ENCODE data around the gene PLCH1. TPM values are rescaled to one million over a fixed set of nuclear protein-coding genes. Genes with fewer than 3 reads are reported as not detected.

Gene PLCH1
- total RNA-seq, 1 experiment from 2014 or later, result 3.8 TPM

DNA sequence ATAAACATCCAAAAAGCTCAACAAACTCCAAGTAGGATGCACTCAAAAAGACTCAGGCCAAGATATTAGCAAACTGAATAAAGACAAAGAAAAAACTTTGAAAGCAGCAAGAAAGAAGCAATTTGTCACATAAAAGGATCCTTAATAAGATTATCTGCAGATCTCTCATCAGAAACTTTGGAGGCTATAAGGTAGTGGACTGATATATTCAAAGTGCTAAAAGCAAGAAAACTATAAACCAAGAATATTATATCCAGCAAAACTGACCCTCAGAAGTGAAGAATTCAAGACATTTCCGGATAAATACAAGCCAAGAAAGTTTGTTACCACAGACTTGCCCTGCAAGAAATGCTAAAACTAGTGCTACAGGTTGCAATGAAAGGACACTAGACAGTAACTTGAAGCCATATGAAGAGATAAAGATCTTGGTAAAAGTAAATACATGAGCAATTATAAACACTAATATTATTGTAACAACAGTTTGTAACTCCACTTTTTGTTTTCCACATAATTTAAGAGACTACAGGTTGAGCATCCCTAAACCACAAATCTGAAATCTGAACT is 37.6 kb upstream of the PLCH1 start (continued):
- TF ChIP-seq POLR2AphosphoS5 (IDR thresholded peaks at IDR 0.05; ENCODE audit: low read depth, low read length), result no peak
- TF ChIP-seq EZH2 (IDR thresholded peaks at IDR 0.05), result no peak
- no peak for TF ChIP-seq CEBPB (IDR thresholded peaks at IDR 0.05; ENCODE audit: low read depth)
- no peak for TF ChIP-seq RAD21 (IDR thresholded peaks at IDR 0.05; ENCODE audit: low read depth)
- TF ChIP-seq, protein P1, sequence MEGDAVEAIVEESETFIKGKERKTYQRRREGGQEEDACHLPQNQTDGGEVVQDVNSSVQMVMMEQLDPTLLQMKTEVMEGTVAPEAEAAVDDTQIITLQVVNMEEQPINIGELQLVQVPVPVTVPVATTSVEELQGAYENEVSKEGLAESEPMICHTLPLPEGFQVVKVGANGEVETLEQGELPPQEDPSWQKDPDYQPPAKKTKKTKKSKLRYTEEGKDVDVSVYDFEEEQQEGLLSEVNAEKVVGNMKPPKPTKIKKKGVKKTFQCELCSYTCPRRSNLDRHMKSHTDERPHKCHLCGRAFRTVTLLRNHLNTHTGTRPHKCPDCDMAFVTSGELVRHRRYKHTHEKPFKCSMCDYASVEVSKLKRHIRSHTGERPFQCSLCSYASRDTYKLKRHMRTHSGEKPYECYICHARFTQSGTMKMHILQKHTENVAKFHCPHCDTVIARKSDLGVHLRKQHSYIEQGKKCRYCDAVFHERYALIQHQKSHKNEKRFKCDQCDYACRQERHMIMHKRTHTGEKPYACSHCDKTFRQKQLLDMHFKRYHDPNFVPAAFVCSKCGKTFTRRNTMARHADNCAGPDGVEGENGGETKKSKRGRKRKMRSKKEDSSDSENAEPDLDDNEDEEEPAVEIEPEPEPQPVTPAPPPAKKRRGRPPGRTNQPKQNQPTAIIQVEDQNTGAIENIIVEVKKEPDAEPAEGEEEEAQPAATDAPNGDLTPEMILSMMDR (IDR thresholded peaks at IDR 0.05 in 2 of 3, conservative IDR thresholded peaks at IDR 0.05 in 1 of 3; ENCODE audit: borderline replicate concordance in 1 of 3, insufficient read depth in 1 of 3, low read depth in 2 of 3, low read length in 2 of 3), result no peak

DNA sequence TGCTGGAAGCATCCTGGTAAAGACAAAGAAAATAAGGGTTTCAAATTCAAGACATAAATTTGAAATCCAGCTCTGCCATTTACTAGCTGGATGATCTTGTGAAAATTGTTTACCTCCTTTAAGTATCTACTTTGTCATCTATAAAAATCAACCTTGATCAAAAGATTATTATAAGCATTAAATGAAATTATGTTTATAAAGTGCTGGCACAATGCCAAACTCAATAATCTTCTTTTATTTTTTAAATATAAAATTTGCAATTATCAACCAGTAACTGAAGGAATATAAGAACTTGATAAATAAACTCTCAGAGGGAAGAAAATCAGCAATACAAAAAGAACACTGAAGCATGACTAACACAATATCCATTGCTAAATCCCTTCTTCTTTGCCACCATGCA is 35.4 kb upstream of the PLCH1 start:
- Histone ChIP-seq H2AFZ (ENCODE audit: low read depth, low read length, poor library complexity, severe bottlenecking) (no peak overlapping the region), H3K79me2 (ENCODE audit: insufficient read depth, low read length) (peaks cover 4% of the 10 kb centered on the region; the same call in 1 of the 2 replicates), H3K4me3 (replicated peaks in 1 of 2; ENCODE audit: low read depth in 1 of 2, low read length in 2 of 2) (no peak overlapping the region), H3K4me1 (ENCODE audit: control insufficient read depth in 1 of 2, insufficient read depth in 2 of 2, low read length in 2 of 2) (peaks cover 0 to 3% of the 10 kb centered on the region in 2 experiments; a peak in 1 of 4 replicates), H3K36me3 (ENCODE audit: control insufficient read depth in 1 of 2, insufficient read depth in 2 of 2, low read length in 2 of 2) (no peaks in the 10 kb centered on the region), H3K4me2 (ENCODE audit: low read length) (no peak overlapping the region), H3K9ac (ENCODE audit: low read length) (no peak overlapping the region), H3K27me3 (ENCODE audit: insufficient read depth, low read length) (no peaks in the 10 kb centered on the region), H3K27ac (ENCODE audit: low read depth, low read length) (no peak overlapping the region), H3K9me3 (ENCODE audit: control insufficient read depth in 1 of 2, insufficient read depth in 1 of 2, low read depth in 1 of 2, low read length in 2 of 2) (no peaks in the 10 kb centered on the region), H4K20me1 (ENCODE audit: insufficient read depth) (no peaks in the 10 kb centered on the region), H3K9me2 (ENCODE audit: insufficient read depth) (no peaks in the 10 kb centered on the region)
- DNase-seq (ENCODE audit: low read depth, low spot score) (no peak), ATAC-seq (no peak)
- ChIA-PET RAD21 (ENCODE audit: low non-redundant PET in 1 of 2, low total read pairs in 2 of 2, uncharacterized antibody in 2 of 2, unreplicated experiment in 2 of 2) (no interaction called here), CTCF (interaction anchor here (1.2 kb wide), 1 partner anchor 25 kb away, joined by 3 read pairs; the partner anchor contains the start of gene C3orf33), POLR2A (interaction anchor here (0.6 kb wide), 1 partner anchor 26 kb away, joined by 3 read pairs; the partner anchor contains the start of gene C3orf33)
- TF ChIP-seq POLR2A (IDR thresholded peaks at IDR 0.05; ENCODE audit: borderline replicate concordance, extremely low read depth, insufficient read depth, insufficient read length) (no peak), CBX3 (IDR thresholded peaks at IDR 0.05; ENCODE audit: low read depth) (no peak), ZFX (IDR thresholded peaks at IDR 0.05) (no peak), SRF (IDR thresholded peaks at IDR 0.05; ENCODE audit: low read depth) (no peak), POLR2AphosphoS5 (IDR thresholded peaks at IDR 0.05; ENCODE audit: low read depth, low read length) (no peak), ZNF274 (IDR thresholded peaks at IDR 0.05; ENCODE audit: low read depth, low read length) (no peak), EZH2phosphoT487 (IDR thresholded peaks at IDR 0.05; ENCODE audit: borderline replicate concordance) (no peak), EZH2 (IDR thresholded peaks at IDR 0.05) (no peak)
- TF ChIP-seq, protein P1 (IDR thresholded peaks at IDR 0.05 in 2 of 3, conservative IDR thresholded peaks at IDR 0.05 in 1 of 3; ENCODE audit: borderline replicate concordance in 1 of 3, insufficient read depth in 1 of 3, low read depth in 2 of 3, low read length in 2 of 3), result no peak
- TF ChIP-seq, protein P2, sequence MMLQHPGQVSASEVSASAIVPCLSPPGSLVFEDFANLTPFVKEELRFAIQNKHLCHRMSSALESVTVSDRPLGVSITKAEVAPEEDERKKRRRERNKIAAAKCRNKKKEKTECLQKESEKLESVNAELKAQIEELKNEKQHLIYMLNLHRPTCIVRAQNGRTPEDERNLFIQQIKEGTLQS (IDR thresholded peaks at IDR 0.05), result no peak
- intact Hi-C loops (cut with micrococcal nuclease), result no loop called here
- BruUV-seq (replicated peaks), result no TSS peak
